ENCODE measurements around the gene TRIM26. TPM values are rescaled to one million over a fixed set of nuclear protein-coding genes. Genes with fewer than 3 reads are reported as not detected.

The TRIM26 gene
- total RNA-seq, 2 donors from 2014 or later = 36.0 to 36.1 TPM

DNA sequence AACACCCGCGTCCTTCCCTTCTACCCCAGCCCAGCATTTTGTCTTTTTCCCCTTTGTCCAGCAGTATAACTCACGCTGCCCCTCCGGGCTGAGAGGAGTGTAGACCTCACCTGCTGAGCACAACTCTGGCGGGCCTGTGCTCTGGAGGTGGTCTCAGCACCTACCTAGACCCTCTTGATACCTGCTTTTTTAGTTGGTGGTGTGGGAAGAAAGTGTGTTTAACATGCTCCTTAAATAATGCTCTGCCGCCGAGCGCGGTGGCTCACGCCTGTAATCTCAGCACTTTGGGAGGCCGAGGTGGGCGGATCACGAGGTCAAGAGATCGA lies 1.4 kb upstream of the TRIM26 start:
- ATAC-seq (ENCODE audit: insufficient number of reproducible peaks, low FRiP score, low read depth) (no peak), DNase-seq (ENCODE audit: low spot score) (no peak)
- peak overlapping the region; percentile 77 for H3K4me3 ChIP-seq
- H3K4me1 ChIP-seq (ENCODE audit: control insufficient read depth in 1 of 2, low read depth in 2 of 2) = peaks cover 17 to 29% of the 10 kb centered on the region in 2 donors
- H3K27me3 ChIP-seq (replicated peaks; ENCODE audit: insufficient read depth) = no peaks in the 10 kb centered on the region
- no peaks in the 10 kb centered on the region for H3K9me3 ChIP-seq
- H3K36me3 ChIP-seq = no peaks in the 10 kb centered on the region
- H3K27ac ChIP-seq = peak overlapping the region; percentile 93 to 96
- TF ChIP-seq, protein P1, sequence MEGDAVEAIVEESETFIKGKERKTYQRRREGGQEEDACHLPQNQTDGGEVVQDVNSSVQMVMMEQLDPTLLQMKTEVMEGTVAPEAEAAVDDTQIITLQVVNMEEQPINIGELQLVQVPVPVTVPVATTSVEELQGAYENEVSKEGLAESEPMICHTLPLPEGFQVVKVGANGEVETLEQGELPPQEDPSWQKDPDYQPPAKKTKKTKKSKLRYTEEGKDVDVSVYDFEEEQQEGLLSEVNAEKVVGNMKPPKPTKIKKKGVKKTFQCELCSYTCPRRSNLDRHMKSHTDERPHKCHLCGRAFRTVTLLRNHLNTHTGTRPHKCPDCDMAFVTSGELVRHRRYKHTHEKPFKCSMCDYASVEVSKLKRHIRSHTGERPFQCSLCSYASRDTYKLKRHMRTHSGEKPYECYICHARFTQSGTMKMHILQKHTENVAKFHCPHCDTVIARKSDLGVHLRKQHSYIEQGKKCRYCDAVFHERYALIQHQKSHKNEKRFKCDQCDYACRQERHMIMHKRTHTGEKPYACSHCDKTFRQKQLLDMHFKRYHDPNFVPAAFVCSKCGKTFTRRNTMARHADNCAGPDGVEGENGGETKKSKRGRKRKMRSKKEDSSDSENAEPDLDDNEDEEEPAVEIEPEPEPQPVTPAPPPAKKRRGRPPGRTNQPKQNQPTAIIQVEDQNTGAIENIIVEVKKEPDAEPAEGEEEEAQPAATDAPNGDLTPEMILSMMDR (IDR thresholded peaks at IDR 0.05) = no peak

DNA sequence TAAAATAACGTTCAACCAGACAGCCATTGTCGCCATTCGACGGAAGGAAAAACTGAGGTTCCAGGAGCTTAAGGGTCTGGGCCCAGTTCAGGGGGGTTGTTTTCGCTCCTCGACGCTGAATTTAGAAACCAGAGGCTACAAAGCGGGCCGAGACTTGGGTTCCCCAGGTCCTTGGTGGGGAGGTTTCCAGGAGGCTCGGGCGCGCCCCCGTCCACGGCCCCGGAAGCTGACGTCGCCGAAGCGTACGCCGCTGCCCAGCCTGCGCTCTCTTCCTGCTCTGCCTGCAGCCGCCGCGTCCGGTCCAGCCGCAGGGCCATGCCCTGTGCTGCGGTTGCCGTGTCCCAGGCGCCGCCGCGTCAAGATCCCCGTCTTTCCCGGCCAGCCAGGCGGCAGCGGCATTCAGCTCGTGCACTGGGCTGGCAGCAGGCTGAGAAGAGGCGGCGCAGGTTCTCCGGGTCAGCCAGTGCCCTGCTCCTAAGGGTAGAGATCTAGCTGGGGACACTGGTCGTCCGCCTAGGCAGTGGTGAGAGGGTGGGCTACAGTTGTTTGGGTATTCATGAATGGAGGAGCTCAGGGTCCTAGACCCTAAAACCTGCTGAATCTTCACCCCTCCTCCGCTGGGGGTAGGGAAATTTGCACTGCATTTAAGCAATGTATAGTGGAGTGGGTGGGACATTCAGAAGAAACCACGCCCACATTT lies 901 bp upstream of the TRIM26 start:
- Histone ChIP-seq H3K4me3 (peak overlapping the region; percentile 77), H3K27ac (peak overlapping the region; percentile 93 to 96), H3K27me3 (replicated peaks; ENCODE audit: insufficient read depth) (no peaks in the 10 kb centered on the region), H3K36me3 (no peaks in the 10 kb centered on the region), H3K9me3 (no peaks in the 10 kb centered on the region), H3K4me1 (ENCODE audit: control insufficient read depth in 1 of 2, low read depth in 2 of 2) (peaks cover 17 to 29% of the 10 kb centered on the region in 2 donors)
- TF ChIP-seq, protein P1 (IDR thresholded peaks at IDR 0.05) = no peak
- ATAC-seq (ENCODE audit: insufficient number of reproducible peaks, low FRiP score, low read depth) (peak; percentile 80), DNase-seq (ENCODE audit: low spot score) (peak; percentile 37)

DNA sequence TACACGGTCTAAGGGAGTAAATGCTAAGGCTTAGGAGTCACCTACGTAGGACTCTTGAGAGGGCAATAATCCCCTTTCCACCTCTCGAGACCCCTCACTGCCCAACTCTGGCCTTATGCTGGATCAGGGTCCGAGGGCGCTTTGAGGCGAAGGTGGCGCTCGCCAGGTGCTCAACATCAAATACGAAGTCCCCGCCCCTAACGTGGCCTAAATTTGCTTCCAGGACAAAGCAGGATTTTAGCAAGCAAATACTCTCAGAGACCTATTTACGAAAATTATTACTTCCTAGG lies 406 bp upstream of the TRIM26 start:
- Histone ChIP-seq H3K4me3 (peak overlapping the region; percentile 77), H3K36me3 (no peaks in the 10 kb centered on the region), H3K27ac (peak overlapping the region; percentile 93 to 96), H3K27me3 (replicated peaks; ENCODE audit: insufficient read depth) (no peaks in the 10 kb centered on the region), H3K4me1 (ENCODE audit: control insufficient read depth in 1 of 2, low read depth in 2 of 2) (peaks cover 17 to 29% of the 10 kb centered on the region in 2 donors), H3K9me3 (no peaks in the 10 kb centered on the region)
- no peak for DNase-seq (ENCODE audit: low spot score)
- no peak for ATAC-seq (ENCODE audit: insufficient number of reproducible peaks, low FRiP score, low read depth)
- TF ChIP-seq, protein P1 (IDR thresholded peaks at IDR 0.05) = no peak

DNA sequence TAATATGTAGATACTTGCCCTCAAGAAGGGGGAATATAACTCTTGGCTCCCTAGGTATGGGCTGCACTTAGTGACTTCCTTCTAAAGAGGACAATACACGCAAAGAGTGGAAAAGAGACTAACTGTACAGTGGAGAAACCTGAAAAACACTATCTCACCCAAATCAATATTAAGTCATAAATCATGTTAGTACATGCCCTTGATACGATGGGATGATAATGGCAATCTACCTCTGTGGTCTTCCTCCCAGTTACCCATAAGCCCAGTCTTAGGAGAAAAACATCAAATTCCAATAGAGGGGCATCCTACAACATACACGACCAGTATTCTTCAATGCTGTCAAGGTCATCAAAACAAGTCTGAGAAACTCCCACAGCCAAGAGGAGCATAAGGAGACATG lies 1.3 kb downstream of the TRIM26 start:
- Histone ChIP-seq H3K4me1 (ENCODE audit: control insufficient read depth in 1 of 2, low read depth in 2 of 2) (peaks cover 29 to 43% of the 10 kb centered on the region in 2 donors), H3K27ac (no peak overlapping the region), H3K4me3 (peak overlapping the region; percentile 77), H3K9me3 (no peaks in the 10 kb centered on the region), H3K27me3 (replicated peaks; ENCODE audit: insufficient read depth) (no peaks in the 10 kb centered on the region), H3K36me3 (no peaks in the 10 kb centered on the region)
- ATAC-seq (ENCODE audit: insufficient number of reproducible peaks, low FRiP score, low read depth) (no peak), DNase-seq (ENCODE audit: low spot score) (no peak)
- TF ChIP-seq, protein P1 (IDR thresholded peaks at IDR 0.05) = no peak

DNA sequence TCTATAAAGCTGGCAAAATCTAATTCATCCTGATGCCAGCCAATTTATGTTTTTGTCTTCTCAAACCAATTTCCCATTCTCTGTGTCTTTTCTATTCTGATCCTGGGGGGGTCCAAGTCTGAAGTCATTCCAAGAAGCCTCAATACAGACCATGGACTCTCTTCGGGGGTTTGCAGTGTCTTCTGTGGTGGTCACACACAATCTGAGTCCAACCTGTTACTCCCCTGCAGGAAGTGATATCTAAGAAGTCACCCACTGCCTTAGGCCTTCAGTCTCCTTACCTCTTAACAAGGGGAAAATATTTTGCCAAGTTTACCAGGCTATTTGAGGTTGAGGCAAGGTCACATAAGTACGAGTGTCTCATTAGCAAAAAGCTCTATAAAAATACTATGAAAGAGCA lies 1.9 kb downstream of the TRIM26 start:
- Histone ChIP-seq H3K9me3 (no peaks in the 10 kb centered on the region), H3K36me3 (no peaks in the 10 kb centered on the region), H3K27ac (no peak overlapping the region), H3K27me3 (replicated peaks; ENCODE audit: insufficient read depth) (no peaks in the 10 kb centered on the region), H3K4me3 (peak overlapping the region; percentile 77), H3K4me1 (ENCODE audit: control insufficient read depth in 1 of 2, low read depth in 2 of 2) (peaks cover 32 to 49% of the 10 kb centered on the region in 2 donors)
- DNase-seq (ENCODE audit: low spot score) (no peak), ATAC-seq (ENCODE audit: insufficient number of reproducible peaks, low FRiP score, low read depth) (no peak)
- TF ChIP-seq, protein P1 (IDR thresholded peaks at IDR 0.05) = no peak
